SU-DHL-6 (cell line): Measurements from ENCODE around the gene RASA3.

Source experiments
- CTCF ChIP-seq: fragments of 200-600 bp; sonication (generic); IDR thresholded peaks from one replicate; pipeline ENCODE4 v1.5.1; 2017; ENCODE audit warnings: antibody characterized with exemption, mild to moderate bottlenecking, low read length, moderate library complexity; ENCODE audit not compliant: insufficient read depth, poor library complexity, severe bottlenecking
- EZH2phosphoT487 ChIP-seq: fragments of 200-600 bp; sonication (generic), shearing (Covaris generic); conservative IDR thresholded peaks from 2 replicates; pipeline ENCODE4 v1.6.1; 2018; ENCODE audit warnings: mild to moderate bottlenecking, antibody characterized with exemption, low read length, moderate library complexity, mixed read lengths

- TF ChIP-seq EZH2phosphoT487 (no peak), CTCF (no peak)
Measured at GRCh38 chr13:113997845-113998751, 134.3 kb downstream of the RASA3 start.
